CD4-positive, alpha-beta T cell treated with Interferon alpha-2 for 1 hour (primary cell): ENCODE results near the gene VGLL2.

Experiments used
- DNase-seq, 2 donors: peaks; one replicate each; pipeline ENCODE4 v3.0.0-alpha.2; 2020 to 2022

The VGLL2 gene

GRCh38 chr6:117269638-117270054 lies 4.3 kb downstream of the VGLL2 start:
- no peak for DNase-seq

- no peak for DNase-seq
Observed at GRCh38 chr6:117270055-117270842, 4.9 kb downstream of the VGLL2 start.

DNA sequence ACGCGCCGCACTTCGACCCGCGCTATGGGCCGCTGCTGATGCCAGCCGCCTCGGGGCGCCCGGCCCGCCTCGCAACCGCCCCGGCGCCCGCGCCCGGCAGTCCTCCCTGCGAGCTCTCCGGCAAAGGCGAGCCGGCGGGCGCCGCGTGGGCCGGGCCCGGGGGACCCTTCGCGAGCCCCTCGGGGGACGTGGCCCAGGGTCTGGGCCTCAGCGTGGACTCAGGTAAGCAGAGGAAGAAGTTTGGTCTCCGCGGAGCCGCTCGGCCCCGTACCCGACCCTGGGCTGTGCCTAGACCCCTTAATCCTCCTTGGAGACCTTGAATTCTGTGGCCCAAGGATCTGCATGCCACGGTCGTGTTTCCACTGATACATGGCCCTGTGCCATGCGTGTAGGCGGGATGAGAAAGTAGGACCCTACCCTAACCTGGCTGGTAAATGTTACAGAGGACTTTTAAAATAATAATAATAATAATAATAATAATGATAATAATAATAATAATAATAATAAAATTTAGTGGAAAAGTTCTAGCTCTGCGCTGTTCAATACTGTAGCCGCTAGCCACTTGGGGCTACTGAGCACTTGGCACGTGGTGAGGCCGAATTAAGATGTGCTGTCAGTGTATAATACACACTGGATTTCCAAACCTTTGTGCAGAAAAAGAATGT lies 5.6 kb downstream of the VGLL2 start:
- DNase-seq: no peak

DNA sequence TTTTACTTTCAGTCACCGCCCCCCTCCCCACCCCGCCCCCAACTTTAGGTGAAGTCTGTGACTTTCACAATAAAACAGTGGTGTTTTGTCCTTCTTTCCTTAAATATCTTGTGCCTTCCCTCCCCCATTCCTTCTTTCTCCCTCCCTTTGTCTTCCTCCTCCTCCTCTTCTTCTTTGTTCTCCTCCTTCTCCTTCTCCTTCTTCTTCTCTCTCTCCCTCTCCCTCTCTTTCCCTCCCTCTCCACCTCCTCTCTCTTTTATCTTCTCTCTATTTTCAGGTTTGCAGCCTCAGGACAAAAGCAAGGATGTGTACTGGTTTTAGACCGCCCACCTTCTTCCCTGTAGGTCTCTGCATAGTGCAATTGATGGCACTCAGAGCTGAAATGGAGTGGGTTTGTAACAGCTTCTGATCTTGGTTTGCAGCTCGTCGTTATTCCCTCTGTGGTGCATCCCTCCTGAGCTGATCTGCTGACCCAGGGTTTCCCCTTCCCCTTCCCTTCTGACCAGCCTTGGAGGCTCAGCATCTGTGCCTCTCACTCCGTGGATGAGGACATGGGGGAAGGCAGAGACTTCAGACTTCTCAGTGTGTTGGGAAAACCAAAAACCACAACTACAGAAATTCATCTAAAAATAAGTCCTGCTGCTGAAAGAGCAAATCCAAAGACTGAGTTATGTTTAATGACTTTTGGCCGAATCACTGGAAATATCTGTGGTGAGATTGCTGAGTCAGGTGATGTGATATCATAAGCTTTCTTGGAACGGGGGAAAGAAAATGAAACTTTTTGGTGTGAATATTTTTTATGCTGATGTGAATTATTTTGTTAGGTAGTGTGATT lies 6.9 kb downstream of the VGLL2 start:
- no peak for DNase-seq

GRCh38 chr6:117272891-117273290 lies 7.5 kb downstream of the VGLL2 start:
- no peak for DNase-seq

DNA sequence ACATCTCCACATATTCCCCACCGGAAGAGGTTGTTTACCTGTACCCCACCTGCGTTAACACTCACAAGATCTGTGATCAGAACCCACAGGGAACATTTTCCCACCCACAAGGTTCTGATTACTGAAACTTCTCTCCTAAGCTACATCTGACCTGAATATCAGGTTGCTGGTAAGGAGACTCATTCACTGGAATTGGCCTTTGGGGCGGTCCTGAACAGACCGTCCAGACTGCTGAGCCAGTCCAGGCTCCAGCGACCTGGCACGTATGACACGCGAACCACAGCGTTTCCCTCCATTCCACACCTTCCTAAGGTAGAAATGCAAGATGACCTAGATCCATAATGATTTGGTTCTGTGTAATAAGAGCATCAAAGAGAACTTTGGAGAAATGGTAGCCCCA lies 9.8 kb downstream of the VGLL2 start:
- no peak for DNase-seq

DNA sequence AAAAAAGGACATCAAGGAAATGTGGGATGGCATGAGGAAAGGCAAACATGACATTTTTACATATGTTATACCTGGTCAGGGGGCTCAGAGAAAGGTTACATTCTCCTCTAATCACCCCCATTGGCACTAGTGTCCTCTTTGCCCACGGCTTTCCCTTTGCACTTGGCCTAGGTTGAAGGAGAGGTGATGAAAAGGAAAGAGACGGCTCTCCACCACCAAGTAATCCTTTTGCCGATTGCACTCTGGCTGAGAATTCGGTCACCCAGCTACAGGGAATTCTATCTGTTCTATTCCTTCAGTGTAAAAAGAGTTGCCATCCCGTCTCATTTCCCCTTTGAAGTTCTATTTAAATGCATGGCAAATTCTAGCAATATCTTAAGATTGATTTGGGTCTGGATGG lies 10.4 kb downstream of the VGLL2 start:
- no peak for DNase-seq

DNA sequence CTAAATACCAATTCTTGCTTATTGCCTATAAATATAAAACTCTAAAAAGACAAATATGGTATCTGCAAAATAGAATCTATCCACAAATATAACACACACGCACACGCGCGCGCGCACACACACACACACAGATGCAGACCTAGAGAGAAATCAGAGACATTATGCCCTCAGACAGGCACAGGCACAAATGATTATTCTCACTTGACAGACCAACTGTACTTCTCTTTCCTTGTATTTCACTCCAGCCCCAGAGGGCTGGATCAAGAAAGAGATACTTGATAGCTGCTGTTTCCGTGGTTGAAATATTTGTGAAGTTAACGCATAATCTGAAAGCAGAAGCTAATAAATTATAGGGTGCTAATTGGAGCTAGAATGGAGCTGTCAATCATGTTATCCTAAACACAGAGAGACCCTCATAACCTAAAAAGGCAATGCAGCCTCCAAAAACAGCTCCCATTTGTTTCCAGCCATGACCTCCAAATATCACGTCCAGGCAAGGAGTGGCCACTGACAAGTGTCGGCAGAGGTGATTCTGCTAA lies 11.5 kb downstream of the VGLL2 start:
- no peak for DNase-seq

DNA sequence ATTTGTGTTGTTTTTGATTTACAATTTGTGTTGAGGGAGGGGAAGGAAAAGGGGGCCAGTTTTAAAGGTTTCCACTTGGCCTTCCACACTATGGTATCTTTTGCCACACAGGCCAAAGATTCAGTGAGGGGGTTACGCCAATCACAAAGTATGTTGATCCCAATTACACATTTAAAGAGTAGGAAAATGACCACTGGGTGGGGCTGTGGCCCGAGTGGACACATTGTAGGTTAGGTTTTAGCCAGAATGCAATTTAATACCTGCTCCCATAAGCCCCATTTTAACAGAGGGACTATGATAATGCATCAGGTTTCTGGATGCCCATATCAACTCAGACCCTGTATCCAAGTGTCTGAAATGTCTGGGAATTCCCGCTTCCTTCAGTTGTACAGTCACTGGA lies 15.6 kb downstream of the VGLL2 start:
- no peak for DNase-seq

- DNase-seq: no peak
Observed at GRCh38 chr6:117288083-117288715, 22.8 kb downstream of the VGLL2 start.

DNA sequence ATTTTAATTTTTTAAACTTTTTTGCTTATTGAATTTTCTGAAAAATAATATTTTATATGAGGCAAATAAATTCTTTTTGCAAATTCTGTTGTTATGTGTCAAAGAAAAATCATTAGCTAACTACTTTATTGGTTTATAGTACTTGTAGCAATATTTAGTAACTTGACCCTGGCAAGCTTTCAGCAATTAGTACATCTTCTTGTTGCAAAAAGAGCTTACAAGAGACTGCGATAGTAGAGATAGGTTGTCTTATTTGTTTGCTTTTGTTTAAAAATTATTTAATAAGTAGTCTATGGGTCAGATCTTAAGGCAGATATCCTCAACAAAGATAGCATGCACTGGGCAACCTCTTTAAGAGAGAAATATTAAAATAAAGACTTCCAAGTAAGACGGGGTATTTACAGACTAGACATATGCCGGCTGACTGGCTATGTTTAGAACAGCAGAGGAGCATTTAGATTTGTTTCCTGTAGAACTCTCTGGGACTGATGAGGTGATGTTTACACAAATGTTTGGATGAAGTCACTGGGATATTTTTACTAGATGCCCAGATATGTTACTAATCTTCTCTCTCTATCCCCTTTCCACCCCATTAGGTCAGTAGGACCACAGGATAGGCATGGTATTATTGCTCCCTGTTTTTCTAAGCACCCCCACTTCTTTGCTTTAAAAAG lies 25.0 kb downstream of the VGLL2 start:
- no peak for DNase-seq

GRCh38 chr6:117298941-117299340 lies 33.6 kb downstream of the VGLL2 start:
- no peak for DNase-seq

DNA sequence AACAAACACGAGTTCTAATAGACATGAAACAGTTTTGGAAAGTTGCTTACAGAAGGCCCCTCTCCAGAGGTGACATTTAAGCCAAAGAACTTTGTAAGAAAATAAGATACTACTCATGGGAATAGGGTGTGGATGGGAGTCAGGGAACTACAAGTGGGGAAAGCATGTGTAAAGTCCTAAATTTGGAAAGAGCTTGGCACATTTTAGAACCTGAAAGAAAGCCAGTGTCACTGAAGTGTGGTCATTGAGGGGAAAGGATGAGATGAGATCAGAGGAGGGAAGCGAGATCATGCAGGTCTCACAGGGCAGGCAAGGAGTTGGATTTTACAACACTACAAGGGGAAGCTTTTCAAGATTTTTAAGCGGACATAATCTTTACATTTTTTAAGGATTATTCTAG lies 38.0 kb downstream of the VGLL2 start:
- no peak for DNase-seq

DNA sequence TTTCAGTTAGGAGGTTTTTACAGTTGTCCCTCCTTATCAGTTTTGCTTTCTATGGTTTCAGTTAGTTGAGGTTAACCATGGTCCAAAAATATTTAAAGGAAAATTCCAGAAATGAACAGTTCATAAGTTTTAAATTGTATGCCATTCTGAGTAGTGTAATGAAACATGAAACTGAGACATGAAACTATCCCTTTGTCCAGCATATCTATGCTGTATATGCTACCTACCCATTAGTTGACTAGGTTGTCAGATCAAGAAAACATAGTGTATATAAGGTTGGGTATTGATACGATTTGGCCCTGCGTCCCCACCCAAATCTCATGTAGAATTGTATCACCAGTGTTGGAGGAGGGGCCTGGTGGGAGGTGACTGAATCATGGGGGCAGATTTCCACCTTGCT lies 39.1 kb downstream of the VGLL2 start:
- DNase-seq: no peak

- no peak for DNase-seq
Observed at GRCh38 chr6:117306227-117306790, 41.0 kb downstream of the VGLL2 start.

GRCh38 chr6:117307655-117308054 lies 42.3 kb downstream of the VGLL2 start:
- DNase-seq: no peak

- DNase-seq: no peak
Observed at GRCh38 chr6:117309069-117309468, 43.7 kb downstream of the VGLL2 start.

- no peak for DNase-seq
Observed at GRCh38 chr6:117309611-117310010, 44.3 kb downstream of the VGLL2 start.

DNA sequence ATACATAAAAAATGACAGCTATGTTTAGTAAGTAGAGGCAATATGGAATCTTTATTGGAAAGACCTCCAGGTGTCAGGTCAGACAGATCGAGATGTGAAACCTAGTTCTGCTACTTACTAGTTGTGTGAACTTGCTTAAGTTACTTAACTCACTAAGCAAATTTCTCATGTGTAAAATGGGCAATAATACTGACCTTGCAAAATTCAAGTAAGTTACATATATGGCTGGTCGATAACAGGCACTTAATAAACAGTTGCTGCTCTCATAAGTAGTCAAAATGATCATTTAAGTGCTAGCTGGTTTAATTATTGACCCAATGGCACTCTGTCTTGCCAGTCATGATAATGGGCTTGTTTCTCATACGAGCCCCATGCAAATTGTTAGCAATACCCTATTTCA lies 46.0 kb downstream of the VGLL2 start:
- DNase-seq: no peak

GRCh38 chr6:117311726-117312125 lies 46.4 kb downstream of the VGLL2 start:
- no peak for DNase-seq

- DNase-seq: no peak
Observed at GRCh38 chr6:117317261-117317660, 51.9 kb downstream of the VGLL2 start.
